AG09309 (cell line): Measurements from ENCODE around the gene ZER1.

ENCODE experiments used
- DNase-seq: peaks from one replicate; pipeline ENCODE4 v3.0.0-alpha.2; 2010; ENCODE audit warnings: low read depth
- H3K4me3 ChIP-seq: 2 replicates; pipeline ENCODE4 v1.5.1; 2011; ENCODE audit warnings: mild to moderate bottlenecking, low read depth, low read length, moderate library complexity; ENCODE audit not compliant: control insufficient read depth
- TF ChIP-seq, protein P1 (sequence below): IDR thresholded peaks from 2 replicates; pipeline ENCODE4 v1.5.1; 2011; ENCODE audit warnings: mild to moderate bottlenecking, low read depth, low read length, inconsistent platforms; ENCODE audit not compliant: insufficient read depth, control insufficient read depth; ENCODE audit errors: missing control alignments

The ZER1 gene

DNA sequence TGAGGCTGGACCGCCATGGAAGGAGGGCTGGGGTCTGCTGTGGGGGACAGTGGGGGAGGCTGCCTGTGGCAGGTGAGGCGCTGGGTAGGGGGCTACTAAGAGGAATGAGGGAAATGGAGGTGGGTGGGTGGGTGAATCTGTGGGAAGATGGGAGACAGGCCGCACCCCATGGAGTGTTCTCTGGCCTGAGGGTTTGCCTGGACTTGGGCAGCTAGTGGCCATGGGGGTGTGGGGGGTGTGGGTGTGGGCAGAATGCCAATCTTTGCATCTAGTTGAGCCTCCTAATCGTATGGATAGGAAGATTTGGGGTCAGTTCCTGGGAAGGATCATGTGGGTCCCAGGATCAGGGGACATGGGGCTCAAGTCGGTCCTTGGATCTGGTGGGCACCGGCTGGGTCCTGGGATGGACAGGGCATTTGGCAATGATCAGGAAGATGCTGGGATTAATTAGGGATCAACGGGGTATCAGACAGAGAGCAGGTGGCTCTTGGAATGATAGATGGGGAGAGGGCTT lies 48.3 kb downstream of the ZER1 start:
- peak overlapping the region; percentile 83 for H3K4me3 ChIP-seq
- TF ChIP-seq, protein P1, sequence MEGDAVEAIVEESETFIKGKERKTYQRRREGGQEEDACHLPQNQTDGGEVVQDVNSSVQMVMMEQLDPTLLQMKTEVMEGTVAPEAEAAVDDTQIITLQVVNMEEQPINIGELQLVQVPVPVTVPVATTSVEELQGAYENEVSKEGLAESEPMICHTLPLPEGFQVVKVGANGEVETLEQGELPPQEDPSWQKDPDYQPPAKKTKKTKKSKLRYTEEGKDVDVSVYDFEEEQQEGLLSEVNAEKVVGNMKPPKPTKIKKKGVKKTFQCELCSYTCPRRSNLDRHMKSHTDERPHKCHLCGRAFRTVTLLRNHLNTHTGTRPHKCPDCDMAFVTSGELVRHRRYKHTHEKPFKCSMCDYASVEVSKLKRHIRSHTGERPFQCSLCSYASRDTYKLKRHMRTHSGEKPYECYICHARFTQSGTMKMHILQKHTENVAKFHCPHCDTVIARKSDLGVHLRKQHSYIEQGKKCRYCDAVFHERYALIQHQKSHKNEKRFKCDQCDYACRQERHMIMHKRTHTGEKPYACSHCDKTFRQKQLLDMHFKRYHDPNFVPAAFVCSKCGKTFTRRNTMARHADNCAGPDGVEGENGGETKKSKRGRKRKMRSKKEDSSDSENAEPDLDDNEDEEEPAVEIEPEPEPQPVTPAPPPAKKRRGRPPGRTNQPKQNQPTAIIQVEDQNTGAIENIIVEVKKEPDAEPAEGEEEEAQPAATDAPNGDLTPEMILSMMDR, result no peak
- DNase-seq, result no peak

DNA sequence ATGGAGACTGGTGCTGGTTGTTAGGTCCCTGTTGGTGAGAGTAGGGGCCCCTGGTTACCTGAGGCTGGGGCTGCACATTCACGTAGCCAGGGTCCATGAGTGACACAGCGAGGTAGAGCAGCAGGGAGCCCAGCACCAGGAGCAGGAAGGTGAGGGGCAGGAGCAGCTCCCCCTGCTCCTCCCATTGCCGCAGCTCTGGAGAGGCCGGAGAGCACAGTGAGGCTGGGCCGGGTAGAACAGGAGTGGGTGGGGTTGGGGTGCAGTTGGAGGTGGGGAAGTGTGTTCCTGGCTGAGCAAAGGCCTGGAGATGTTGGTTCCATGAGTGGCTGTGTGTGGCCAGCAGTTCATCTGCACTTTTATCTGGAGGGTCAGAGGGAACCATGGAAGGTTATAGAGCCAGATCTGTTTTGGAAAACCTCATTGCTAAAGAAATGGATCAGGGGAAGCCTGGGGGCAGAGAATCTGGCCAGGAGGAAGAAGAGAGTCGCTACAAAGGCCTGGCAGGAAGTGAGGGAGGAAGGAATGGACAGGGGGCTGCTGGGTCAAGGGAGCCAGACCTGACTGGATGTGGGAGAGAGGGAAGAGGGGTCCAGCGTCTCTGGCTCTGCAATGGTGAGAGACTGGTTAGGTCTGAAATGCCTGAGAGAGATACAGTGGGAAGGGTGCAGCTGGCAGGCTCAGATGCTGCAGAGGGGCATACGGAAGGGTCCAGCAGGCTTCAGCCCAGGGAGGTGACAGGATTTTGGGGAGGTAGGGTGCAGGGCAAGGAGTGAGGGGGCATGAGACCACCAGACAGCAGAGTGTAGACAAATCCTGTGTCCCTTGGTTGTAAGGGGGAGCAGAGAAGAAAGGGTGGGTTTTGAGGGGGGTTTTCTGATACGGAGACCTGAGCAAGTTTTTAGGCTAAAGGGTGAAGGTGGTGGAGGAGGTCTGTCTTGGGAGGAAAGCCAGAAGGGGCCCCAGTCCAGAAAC lies 49.1 kb downstream of the ZER1 start:
- TF ChIP-seq, protein P1, result no peak
- no peak for DNase-seq
- H3K4me3 ChIP-seq, result no peak overlapping the region

- H3K4me3 ChIP-seq, result no peak overlapping the region
- no peak for DNase-seq
- TF ChIP-seq, protein P1, result no peak
Observed at GRCh38 chr9:128721487-128722010, 50.2 kb downstream of the ZER1 start.

GRCh38 chr9:128720841-128721486 lies 50.8 kb downstream of the ZER1 start:
- TF ChIP-seq, protein P1, result no peak
- no peak overlapping the region for H3K4me3 ChIP-seq
- no peak for DNase-seq

DNA sequence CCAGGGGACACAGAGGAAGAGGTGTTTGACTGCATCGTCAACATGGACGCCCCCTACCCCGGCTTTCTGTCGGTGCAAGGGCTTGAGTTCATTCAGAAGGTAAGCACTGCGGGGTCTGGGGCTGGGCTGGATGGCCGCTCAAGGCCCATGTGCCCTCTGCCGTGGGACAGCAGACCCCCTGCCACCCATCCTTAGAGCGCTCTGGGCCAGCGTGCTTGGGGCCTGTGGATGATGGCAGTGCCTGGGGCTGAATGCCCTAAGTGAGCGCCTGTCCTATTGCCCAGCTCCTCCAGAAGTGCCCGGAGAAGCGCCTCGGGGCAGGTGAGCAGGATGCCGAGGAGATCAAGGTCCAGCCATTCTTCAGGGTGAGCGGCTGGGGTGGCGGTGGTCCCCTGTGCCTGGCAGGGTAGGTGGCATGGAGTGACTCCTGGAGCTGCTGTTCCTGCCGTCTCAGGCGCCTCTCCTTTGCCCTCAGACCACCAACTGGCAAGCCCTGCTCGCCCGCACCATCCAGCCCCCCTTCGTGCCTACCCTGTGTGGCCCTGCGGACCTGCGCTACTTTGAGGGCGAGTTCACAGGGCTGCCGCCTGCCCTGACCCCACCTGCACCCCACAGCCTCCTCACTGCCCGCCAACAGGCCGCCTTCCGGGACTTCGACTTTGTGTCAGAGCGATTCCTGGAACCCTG lies 51.7 kb downstream of the ZER1 start:
- no peak for DNase-seq
- no peak overlapping the region for H3K4me3 ChIP-seq
- TF ChIP-seq, protein P1, result no peak

- TF ChIP-seq, protein P1, result no peak
- H3K4me3 ChIP-seq, result no peak overlapping the region
Observed at GRCh38 chr9:128718475-128718874, 53.3 kb downstream of the ZER1 start.

More at GRCh38 chr9:128718475-128718874, 53.3 kb downstream of the ZER1 start:
- no peak for DNase-seq
